ENCODE data around the gene DAPK2.
A peak's percentile ranks its signal among the peaks of the same experiment; 100 is the strongest.

Gene DAPK2

GRCh38 chr15:63891079-63891767 is 155.1 kb downstream of the DAPK2 start:
- no peak for TF ChIP-seq FOXM1 (IDR thresholded peaks at IDR 0.05; ENCODE audit: borderline replicate concordance, low read depth)
- no peak for TF ChIP-seq MAX (IDR thresholded peaks at IDR 0.05)
- no peak for TF ChIP-seq EGR1 (IDR thresholded peaks at IDR 0.05)
- TF ChIP-seq, protein P1, sequence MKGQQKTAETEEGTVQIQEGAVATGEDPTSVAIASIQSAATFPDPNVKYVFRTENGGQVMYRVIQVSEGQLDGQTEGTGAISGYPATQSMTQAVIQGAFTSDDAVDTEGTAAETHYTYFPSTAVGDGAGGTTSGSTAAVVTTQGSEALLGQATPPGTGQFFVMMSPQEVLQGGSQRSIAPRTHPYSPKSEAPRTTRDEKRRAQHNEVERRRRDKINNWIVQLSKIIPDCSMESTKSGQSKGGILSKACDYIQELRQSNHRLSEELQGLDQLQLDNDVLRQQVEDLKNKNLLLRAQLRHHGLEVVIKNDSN (IDR thresholded peaks at IDR 0.05), result no peak
- no peak for TF ChIP-seq ZBTB7A (IDR thresholded peaks at IDR 0.05; ENCODE audit: low read depth)
- peak; percentile 55; the same call in 1 of the 2 replicates for TF ChIP-seq TEAD4 (IDR thresholded peaks at IDR 0.05)
- no peak for TF ChIP-seq TAF1 (IDR thresholded peaks at IDR 0.05; ENCODE audit: low read depth)
- TF ChIP-seq RAD21 (IDR thresholded peaks at IDR 0.05; ENCODE audit: low read depth), result peak; percentile 83
- no peak for TF ChIP-seq CEBPB (IDR thresholded peaks at IDR 0.05)
- TF ChIP-seq EP300 (IDR thresholded peaks at IDR 0.05; ENCODE audit: borderline replicate concordance), result no peak
- no peak for TF ChIP-seq TCF12 (IDR thresholded peaks at IDR 0.05; ENCODE audit: low read depth)
- TF ChIP-seq, protein P2, sequence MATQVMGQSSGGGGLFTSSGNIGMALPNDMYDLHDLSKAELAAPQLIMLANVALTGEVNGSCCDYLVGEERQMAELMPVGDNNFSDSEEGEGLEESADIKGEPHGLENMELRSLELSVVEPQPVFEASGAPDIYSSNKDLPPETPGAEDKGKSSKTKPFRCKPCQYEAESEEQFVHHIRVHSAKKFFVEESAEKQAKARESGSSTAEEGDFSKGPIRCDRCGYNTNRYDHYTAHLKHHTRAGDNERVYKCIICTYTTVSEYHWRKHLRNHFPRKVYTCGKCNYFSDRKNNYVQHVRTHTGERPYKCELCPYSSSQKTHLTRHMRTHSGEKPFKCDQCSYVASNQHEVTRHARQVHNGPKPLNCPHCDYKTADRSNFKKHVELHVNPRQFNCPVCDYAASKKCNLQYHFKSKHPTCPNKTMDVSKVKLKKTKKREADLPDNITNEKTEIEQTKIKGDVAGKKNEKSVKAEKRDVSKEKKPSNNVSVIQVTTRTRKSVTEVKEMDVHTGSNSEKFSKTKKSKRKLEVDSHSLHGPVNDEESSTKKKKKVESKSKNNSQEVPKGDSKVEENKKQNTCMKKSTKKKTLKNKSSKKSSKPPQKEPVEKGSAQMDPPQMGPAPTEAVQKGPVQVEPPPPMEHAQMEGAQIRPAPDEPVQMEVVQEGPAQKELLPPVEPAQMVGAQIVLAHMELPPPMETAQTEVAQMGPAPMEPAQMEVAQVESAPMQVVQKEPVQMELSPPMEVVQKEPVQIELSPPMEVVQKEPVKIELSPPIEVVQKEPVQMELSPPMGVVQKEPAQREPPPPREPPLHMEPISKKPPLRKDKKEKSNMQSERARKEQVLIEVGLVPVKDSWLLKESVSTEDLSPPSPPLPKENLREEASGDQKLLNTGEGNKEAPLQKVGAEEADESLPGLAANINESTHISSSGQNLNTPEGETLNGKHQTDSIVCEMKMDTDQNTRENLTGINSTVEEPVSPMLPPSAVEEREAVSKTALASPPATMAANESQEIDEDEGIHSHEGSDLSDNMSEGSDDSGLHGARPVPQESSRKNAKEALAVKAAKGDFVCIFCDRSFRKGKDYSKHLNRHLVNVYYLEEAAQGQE (IDR thresholded peaks at IDR 0.05; ENCODE audit: low read depth), result no peak
- peak; percentile 67 for TF ChIP-seq YY1 (IDR thresholded peaks at IDR 0.05; ENCODE audit: low read depth)
- no peak for TF ChIP-seq NFIC (IDR thresholded peaks at IDR 0.05)
- TF ChIP-seq CREB1 (IDR thresholded peaks at IDR 0.05; ENCODE audit: low read depth), result no peak

- no peak for TF ChIP-seq TEAD4 (IDR thresholded peaks at IDR 0.05)
- TF ChIP-seq, protein P2 (IDR thresholded peaks at IDR 0.05; ENCODE audit: low read depth), result no peak
Measured at GRCh38 chr15:63890617-63891016, 155.7 kb downstream of the DAPK2 start.

DNA sequence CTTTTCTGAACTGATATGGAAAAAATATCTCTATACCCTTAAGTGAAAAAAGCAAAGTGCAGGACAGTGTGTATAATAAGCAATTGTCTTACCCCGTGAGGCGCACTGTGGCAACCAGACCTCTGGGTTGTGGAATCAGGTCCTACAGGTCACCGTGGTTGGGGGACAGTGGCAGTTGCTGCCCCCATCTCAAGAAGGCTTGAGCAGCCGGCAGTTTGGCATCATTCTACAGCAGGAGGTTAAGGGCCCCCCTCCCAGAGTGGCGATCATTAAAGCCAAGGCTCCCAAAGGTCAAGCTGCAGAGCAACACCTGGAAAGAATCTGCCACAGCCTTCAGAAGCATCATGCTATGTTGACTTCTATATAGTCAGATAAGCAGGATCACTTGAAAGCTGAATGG is 156.5 kb downstream of the DAPK2 start:
- TF ChIP-seq, protein P2 (IDR thresholded peaks at IDR 0.05; ENCODE audit: low read depth), result no peak

DNA sequence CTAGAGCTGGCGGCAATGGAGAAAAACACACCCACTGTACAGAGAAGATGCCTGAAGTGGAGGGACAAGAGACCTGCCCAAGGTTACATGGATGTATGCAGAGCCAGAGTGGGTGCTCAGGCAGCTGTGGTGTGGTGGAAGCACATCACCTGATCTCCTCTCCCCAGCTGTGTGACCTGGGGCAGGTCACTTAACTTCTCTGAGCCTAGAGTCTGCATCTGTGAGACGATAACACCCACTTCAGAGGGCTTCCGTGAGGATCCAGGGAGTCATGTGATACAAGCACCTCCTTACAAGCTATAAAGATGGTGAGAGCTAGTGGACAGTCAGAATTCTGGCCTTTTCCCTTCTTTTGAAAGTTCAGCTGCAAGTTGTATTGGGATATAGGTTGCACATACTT is 157.5 kb downstream of the DAPK2 start:
- TF ChIP-seq EGR1 (IDR thresholded peaks at IDR 0.05) (no peak), EP300 (IDR thresholded peaks at IDR 0.05; ENCODE audit: borderline replicate concordance) (no peak), ZBTB7A (IDR thresholded peaks at IDR 0.05; ENCODE audit: low read depth) (no peak), CREB1 (IDR thresholded peaks at IDR 0.05; ENCODE audit: low read depth) (no peak), MAX (IDR thresholded peaks at IDR 0.05) (no peak)
- TF ChIP-seq, protein P2 (IDR thresholded peaks at IDR 0.05; ENCODE audit: low read depth), result no peak
- TF ChIP-seq, protein P1 (IDR thresholded peaks at IDR 0.05), result no peak

Measured in Ishikawa (cell line).